HG02678 (cell line): ENCODE data around the gene CFAP97D1.

Source experiments
- ATAC-seq: cut with Tn5 transposase; IDR thresholded peaks from one replicate; pipeline ENCODE4 v1.9.1; 2021; ENCODE audit warnings: mild to moderate bottlenecking, moderate library complexity; ENCODE audit not compliant: unreplicated experiment

CFAP97D1 gene

GRCh38 chr17:43823350-43824084 lies 43.3 kb downstream of the CFAP97D1 start:
- ATAC-seq = no peak

- no peak for ATAC-seq
These were observed 45.3 kb downstream of the CFAP97D1 start for GRCh38 chr17:43825567-43825966.

- no peak for ATAC-seq
These were observed 46.0 kb downstream of the CFAP97D1 start for GRCh38 chr17:43826206-43826605.

GRCh38 chr17:43827596-43827995 lies 47.4 kb downstream of the CFAP97D1 start:
- no peak for ATAC-seq

GRCh38 chr17:43829738-43830137 lies 49.5 kb downstream of the CFAP97D1 start:
- no peak for ATAC-seq

GRCh38 chr17:43830510-43831140 lies 50.4 kb downstream of the CFAP97D1 start:
- ATAC-seq = no peak

- no peak for ATAC-seq
These were observed 51.4 kb downstream of the CFAP97D1 start for GRCh38 chr17:43831633-43832032.

- ATAC-seq = no peak
These were observed 52.1 kb downstream of the CFAP97D1 start for GRCh38 chr17:43832168-43832975.

- ATAC-seq = no peak
These were observed 53.0 kb downstream of the CFAP97D1 start, which contains the start of gene MPP3 for GRCh38 chr17:43832976-43833829. TSS of gene MPP3 (minus strand) at chr17:43833146. CDS start at chr17:43831906, 1,240 bp downstream.

- no peak for ATAC-seq
These were observed 53.9 kb downstream of the CFAP97D1 start for GRCh38 chr17:43834106-43834505.
